ENCODE results near the gene THEMIS.
A peak's percentile ranks its signal among the peaks of the same experiment; 100 is the strongest.
"Not testable (repeated sequence)": the region's sequence is repeated elsewhere in the genome, so short reads cannot be mapped to it uniquely, and the experiment has no call there.

Gene THEMIS

DNA sequence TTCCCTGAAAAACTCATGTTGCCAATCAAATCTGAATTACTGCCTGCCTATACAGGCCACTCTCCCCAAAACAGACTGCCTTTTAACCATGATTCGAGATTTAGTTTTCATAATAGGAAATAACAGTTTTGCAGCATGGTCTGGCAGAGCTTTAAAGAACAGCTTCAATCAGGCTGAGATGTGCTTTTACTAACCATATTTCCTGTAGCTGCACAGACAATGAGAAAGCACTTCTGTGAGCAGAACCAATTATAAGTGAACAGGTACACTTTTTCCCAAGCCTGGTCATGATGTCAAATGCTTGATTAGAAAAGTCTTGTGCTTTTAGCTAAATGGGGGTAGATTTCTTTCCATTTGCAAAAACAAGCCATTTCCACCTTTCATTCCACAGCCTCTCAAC, 108.2 kb downstream of the THEMIS start:
- no peak for DNase-seq

DNA sequence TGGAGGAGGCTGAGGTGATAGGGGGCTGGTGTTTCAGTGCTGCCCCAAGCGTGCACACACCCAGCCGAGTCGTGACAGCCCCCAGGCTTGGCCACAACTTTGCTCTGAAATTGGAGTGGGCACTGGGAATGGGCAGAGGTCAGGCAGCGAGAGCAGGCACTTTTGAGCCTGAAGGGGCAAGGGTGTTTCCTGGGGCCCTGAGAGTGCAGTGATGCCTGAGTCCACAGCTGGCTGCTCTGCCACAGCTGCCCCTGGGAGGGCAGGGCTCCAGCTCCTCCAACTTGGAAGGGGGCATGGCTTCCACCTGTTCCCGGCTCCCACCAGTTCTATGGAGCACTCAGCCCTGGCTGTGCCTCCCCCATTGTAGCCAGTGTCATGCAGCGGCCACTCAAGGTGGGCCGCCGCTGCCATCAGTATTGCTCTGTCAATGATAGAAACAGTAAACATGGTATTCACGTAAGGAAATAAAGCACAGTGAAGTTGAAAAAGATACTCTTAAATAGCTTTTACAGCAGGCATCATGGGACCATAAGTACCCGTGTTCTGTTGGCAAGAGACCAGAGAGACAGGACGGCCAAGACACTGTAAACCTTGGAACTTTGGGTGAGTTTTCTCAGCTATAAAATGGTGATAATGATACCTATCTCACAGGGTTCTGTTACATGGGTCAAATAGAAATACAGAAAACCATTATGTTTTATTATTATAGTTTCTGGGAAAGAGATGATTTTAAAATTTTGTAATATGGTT, 108.9 kb downstream of the THEMIS start:
- no peak for DNase-seq

DNA sequence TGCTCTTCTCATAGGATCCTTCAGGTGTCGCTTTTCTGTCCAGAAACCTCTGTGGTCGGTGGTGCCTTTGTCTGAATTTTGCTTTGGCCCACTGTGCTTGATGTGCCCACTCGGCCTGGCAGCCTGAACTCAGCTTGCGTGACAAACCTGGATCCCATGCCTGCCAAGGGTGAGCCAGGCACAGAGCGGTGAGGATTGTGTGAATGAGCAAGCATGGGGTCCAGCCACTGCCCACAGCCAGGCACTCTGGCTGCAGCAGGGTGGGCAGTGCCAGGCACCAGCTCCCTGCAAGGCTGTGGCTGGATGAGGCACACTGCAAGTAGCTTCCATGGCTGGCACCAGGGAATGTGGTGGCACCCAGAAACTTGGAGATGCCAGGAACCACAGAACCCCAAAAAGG, 110.3 kb downstream of the THEMIS start:
- DNase-seq: no peak

DNA sequence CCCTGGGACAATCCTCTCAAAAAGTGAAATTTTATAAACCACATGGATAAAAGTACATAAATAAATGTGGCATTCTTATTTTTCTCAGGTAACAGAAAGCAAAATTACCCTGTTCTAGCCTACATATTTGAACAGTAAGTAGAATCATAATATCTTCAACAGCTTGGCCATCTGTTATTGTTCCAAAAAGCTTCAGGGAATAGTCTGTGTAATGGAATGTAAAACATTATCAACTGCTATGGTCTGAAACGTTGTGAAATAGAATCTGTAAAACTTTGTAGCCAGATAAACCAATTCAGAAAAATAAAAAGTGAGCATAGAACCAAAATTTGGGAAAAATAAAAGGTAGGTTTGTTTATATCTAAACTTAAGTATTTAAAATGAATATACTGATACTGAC, 114.7 kb downstream of the THEMIS start:
- DNase-seq: no peak

DNA sequence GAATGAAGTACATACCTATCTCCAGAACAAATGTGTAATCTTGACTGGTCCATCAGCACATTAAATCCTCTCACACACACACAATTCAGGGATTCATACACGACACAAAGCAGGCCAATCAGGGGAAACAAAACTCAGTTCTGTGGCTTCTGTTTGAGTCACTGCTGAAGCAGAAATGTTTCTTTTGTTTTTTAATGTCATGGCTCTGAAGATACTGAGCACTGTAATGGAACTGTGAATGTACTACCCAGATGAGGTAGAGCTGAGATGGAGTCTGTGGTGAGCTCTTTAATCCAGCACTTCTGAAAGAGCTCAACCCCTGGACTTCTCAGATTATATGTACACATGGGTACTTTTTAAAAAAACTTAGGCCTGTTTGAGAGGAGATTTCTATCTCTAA, 116.4 kb downstream of the THEMIS start:
- DNase-seq: no peak

DNA sequence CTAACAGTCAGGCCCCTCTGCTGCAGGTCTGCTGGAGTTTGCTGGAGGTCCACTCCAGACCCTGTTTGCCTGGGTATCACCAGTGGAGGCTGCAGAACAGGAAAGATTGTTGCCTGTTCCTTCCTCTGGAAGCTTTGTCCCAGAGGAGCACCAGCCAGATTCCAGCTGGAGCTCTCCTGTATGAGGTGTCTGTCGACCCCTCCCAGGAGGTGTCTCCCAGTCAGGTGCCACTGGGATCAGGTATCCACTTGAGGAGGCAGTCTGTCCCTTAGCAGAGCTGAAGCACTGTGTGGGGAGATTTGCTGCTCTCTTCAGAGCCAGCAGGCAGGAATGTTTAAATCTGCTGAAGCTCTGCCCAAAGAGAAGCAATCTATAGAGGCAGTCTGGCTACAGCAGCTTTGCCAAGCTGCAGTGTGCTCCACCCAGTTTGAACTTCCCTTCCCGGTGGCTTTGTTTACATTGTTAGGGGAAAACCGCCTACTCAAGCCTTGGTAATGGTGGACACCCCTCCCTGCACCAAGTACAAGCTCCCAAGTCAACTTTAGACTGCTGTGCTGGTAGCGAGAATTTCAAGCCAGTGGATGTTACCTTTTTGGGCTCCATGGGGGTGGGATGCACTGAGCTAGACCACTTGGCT, 119.1 kb downstream of the THEMIS start:
- DNase-seq: not testable (repeated sequence)

DNA sequence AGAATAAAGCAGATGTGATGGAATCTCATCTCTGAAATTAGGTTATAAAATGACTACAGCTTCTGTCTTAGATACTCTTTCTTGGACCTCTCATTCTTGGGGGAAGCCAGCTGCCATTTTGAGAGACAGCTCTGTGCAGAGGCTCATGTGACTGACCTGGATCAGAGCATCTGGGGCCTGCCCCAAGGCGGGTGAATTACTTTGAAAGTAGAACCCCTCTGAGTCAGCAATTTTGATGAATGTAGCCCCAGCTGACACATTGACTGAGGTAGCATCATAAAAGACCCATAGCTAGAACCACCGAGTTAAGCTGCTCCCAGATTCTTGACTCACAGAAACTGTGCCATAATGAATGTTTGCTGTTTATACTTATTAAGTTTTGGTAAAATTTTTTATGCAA, 124.5 kb downstream of the THEMIS start:
- no peak for DNase-seq

DNA sequence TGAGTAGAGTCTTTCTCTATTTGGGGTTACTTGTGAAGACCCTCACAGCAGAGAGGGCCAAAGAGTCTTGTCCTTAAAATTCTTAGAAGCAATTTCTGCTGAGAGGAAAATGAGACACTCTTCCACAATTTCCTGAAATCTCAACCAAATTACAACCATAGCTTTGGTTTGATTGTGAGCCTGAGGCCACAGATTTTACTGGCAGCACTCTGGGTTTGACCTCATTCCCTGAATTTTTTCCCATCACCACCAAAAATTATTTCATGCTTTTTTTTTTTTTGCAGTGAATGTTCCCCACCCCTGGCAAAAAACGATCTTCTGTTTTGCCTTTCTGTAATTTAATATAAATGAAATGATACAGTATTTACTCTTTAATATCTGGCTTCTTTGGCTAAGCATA, 125.5 kb downstream of the THEMIS start:
- no peak for DNase-seq

DNA sequence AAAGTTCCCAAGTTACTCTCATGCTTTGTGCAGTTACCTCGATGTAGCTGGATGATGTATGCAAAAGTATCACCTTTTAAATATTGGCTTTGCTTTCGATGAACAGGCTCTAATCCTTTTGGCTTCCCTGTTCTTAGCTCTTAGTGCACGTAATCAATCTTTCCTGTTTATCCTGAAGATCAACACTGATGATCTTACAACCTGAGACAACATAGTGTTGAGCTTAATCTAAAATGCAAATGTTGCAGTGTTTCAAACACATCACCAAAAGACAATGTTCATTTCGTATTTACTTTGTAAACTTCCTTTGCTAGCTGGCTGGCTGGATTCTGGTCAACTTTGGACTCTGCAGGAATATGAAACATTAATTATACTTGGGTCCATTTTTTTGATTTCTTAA, 132.1 kb downstream of the THEMIS start:
- no peak for DNase-seq

DNA sequence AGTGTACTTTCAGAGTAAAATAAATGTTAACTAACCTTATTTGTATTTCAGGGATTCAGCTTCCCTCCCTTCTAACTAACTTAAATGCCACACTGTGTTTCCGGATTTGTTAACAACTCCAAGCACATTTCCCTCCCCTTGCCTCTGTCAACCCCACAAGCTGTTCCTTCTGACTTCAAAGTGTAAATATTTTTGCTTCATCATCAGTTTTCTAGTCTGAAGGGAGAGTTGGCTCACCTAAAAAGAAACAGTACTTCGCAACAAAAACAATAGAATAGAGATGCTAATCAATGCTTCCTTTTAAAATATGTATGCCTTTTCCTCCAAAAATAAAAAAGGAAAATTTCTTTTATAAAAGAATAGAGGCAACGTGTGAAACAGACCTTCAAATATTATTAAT, 132.6 kb downstream of the THEMIS start:
- no peak for DNase-seq

DNA sequence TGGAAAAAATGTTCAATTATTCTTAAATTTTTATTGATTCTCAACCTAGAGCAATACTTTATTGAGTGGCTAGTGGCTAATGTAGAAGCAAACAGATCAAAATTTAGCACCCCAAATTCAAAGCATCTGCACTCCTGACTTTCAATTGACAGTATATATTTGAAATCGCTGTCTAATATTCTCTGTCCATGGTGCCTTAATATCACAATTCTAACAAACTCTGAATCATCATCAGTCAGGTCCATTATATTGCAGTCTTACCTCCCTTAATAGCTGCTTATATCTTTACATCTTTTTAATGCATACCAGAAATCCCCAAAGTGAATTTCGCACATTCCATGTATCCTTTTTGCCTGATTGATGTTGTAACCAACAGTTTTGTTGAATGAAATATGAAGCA, 134.9 kb downstream of the THEMIS start:
- no peak for DNase-seq

DNA sequence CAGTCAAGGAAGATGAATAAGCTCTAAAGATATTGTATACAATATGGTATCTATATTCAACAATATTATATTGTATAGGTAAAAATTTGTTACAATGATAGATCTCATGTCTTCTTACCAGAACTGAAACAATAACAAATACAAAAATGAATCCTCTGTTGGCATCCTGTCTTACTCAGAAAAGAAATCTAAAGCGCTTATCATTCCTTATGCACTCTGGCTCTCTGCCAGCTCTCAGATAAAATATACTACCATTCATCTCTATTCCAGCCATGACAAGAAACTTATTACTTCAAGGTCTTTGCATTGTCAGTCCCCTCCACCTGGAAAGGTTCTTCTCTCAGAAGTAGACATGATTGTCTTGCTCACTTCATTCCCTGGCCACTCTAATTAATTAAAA, 138.6 kb downstream of the THEMIS start:
- DNase-seq: no peak

DNA sequence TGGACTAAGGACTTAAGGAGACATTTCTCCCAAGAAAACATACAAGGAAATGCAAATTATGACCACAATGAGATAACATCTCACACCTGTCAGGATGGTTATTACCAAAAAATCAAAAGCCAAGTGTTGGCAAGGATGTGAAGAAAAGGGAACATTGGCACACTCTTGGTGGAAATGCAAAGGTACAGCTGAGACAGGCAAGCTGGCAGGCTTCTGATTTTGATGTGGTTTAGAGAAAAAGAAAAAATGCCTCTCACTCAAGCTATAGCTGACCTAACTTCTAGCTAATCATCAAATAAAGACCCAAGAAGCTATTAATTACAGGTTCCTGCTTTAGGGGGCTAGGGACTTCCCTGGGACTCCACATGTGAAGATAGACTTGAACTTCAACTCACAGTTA, 139.8 kb downstream of the THEMIS start:
- DNase-seq: no peak

DNA sequence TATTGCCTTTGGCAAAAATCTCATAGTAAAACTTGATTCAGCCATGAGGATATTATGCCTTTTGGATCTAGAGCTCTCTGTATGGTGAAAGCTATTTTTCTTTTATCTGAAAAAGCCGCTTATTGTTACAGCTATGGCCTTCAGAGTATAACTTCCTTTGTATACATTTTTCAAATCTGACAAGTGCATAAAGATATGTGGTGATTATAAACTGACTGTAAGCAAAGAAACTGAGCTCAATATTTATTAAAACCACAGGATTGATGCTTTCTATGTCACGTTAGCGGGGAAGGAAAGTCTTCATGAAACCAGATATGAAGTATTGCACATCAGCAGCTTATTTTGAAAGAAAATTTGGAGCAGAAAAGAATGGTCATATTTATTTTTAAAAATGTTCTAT, 151.8 kb downstream of the THEMIS start:
- DNase-seq: no peak

DNA sequence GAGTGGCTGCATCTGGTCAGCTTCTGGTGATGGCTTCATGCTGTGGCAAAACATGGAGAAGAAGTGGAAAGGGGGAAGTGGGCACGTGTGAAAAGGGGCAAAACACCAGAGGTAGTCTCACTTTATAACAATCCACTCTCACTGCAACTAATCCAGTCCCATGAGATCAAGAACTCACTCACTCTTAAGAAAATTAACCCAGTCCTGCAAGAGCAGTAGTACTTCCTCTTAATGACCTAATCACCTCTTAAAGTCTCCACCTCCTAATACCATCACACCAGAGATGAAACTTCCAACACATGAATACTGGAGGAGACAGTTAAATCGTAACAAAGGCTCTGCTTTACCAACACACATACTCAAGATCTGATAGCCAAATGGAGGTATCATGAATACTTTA, 152.6 kb downstream of the THEMIS start:
- no peak for DNase-seq

DNA sequence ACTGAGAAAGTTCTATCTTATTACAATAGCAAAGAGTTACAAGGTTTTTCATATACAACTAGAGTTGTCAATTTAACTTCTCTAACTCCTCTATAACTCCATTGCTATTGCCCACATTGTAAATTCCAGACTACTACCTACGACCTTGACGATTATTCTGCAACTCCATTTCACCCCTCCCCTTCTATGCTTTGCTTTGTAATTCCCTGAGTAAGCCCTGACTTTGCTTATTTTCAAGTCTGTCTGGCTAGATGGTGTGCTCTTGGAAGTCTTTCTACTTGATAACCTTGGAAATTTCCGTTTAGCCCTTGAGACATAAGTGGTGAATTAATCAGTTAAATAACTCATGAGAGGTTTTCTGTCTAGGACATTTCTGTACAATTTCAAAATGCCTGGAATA, 162.4 kb downstream of the THEMIS start:
- no peak for DNase-seq

DNA sequence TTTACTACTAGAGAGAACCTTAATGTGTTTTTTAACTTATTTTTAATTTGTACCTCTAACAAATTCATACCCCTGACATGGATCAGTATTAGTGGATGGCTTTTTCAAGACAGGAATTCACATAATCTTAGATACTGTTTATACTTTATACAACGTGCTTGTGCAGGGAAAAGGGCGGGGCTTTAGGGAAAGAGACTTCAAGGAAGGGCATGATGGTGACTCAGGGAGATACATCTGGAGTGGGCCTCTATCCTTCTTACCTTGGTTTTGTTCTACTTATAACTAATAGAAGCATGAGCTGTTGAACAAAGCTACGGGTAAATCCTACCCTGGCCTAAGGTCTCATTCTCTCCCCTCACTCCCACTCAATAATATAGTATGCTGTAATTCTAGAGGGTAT, 163.1 kb downstream of the THEMIS start:
- DNase-seq: no peak

DNA sequence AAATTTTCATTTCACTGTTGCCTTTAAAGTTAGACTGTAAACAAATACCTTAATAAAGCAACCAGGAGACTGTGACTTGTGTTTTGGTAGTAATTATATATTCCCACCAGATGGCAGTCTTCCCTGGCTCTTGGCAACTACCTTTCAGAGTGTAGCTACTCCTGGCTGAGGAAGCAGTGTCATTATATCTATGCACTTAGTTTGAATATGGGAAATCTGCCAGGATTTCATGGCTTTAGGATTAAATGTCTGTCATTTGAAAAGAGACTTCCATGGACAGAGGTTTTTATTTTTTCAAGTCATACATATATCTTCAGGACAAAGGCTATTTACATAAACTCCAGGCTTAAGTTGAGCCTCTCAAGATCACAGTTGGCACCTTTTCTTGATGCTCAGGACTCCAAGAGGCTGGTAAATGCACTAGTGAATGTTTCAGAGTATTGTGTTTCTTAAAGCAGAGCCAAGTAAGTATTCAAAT, 163.8 kb downstream of the THEMIS start:
- DNase-seq: peak; percentile 19 to 23

DNA sequence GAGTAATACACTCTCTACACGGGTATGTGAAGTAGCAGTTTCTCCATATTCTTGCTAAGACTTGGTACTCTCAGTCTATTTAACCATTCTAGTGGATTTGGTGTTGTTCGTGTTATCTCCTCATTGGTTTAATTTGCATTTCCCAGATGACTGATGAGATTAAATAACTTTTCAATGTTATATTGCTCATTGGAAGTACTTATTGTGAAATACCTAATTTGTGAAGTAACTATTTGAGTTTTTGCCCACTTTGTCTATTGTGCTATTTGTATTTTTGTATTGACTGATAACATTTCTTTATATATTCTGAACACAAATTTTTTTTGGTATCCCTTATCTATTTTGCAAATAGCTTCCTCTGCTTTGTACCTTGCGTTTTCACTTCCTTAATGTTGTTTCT, 167.9 kb downstream of the THEMIS start:
- no peak for DNase-seq

DNA sequence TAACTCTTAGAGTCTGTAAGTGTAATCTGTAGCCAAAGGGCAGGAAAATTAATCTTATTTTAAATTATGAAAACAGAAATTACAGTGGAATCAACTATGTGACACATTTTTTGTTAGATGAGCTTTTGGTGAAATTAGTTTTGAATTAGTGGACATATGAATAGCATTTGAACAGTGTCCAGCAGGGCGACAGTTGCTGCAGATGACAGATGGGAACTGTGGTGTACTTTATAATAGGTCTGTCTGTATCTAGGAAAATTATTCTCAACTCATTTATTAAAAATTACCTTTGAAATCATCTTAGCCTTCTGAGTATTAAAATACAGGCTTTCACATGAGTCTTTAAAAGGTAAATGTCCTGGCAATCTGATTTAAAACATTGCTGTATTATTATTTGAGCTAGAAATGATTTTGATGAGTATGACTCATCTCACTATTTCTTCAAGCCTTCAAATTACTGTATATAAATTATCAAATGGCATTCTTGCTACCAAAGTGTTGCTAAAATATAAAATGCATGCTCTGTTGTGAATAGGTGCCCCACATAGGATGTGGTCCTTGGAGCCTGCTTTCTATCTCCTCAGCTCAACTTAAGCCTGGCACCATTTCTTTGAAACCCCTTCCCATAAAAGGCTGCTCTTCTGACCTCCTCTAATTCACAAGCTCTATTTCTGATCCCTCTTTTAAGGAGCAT, 173.5 kb downstream of the THEMIS start:
- DNase-seq: no peak

DNA sequence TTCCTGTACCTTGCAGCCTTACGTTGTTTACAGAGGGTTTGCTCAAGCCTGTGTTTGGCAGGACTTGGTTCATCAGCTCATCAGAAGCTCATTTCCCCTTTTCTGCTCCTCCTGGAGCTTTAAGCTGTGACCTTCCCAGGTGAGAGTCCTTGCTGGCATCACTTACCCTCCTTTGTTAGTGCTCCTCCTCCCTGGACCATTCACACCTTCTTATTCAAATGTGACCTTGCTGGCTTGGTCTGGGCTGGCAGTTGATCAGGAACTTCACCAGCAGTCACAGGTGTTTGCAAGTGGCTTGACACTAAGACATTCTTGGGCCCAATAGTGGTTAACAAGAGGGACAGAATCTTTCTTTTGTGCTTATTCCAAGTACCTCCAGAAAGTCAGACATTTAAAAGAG, 175.0 kb downstream of the THEMIS start:
- DNase-seq: no peak

DNA sequence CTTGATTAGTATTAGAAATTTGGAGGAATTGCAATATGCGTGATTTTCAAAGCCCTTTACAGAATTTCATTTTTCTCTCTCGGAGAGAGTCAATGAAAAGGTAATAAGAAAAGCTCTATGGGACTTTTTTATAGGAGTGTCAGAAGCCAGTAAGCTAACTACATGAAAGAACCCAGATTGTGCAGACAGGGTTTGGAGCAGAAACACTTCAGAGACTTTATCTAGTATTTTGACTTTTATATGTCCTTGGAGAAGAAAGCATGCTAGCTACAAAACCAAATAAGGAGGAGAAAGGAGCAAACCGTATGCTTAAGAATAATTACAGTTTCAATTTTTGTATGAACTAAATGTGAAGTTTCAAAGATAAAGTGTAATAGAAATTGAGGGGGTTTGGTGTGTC, 182.2 kb downstream of the THEMIS start:
- no peak for DNase-seq

DNA sequence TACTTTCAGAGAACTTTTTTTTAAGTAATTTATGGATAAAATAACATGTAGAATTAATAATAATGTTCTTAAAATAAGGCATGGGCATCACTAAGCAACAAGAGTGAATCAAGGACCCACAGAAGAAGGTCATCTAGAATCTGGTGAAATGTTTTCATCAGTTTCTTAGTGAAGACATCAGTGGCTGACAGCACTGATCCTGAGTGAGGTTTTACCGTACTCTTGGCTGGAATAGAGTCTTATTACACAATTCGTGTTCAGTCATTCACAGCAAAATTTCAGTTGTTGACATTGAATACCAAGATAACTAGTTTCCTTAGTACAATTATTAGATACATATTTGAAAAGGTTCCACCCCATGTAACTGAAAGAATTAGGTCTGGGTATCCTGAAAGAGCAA, 183.5 kb downstream of the THEMIS start:
- DNase-seq: no peak

DNA sequence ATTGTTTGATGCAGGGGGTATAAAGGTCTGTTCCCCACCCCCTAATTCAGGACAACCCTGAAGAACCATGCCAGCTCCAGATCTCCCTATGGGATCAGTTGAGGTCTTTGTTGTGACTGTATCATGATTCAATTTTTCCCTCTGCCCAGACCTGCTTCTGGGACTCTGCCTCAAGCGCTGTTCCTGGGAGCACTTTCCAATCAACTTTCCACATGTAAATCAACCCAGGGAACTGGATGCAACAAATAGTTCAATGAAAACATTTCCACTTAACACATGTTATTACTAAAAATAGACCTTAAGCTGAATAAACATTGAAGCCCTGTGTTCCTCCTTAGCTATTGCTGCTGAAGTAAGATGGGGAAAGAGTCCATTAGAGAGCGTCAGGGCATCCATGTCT, 184.4 kb downstream of the THEMIS start:
- DNase-seq: no peak
